ENCODE measurements around the gene CDCP2.

CDCP2 gene

GRCh38 chr1:54191525-54191924 lies 38.7 kb upstream of the CDCP2 start:
- Histone ChIP-seq H3K4me3 (replicated peaks; ENCODE audit: low read depth, low read length) (no peak overlapping the region), H3K36me3 (ENCODE audit: control insufficient read depth, insufficient read depth, low read length) (peaks cover 9% of the 10 kb centered on the region), H3K27me3 (replicated peaks; ENCODE audit: control insufficient read depth, insufficient read depth, low read length) (no peaks in the 10 kb centered on the region)
- DNase-seq (ENCODE audit: extremely low read depth, insufficient read length): no peak
- no peak for TF ChIP-seq CTCF (IDR thresholded peaks at IDR 0.05; ENCODE audit: insufficient read depth, low read length, poor library complexity, severe bottlenecking)

- H3K27me3 ChIP-seq (replicated peaks; ENCODE audit: control insufficient read depth, insufficient read depth, low read length): no peaks in the 10 kb centered on the region
- no peak for DNase-seq (ENCODE audit: extremely low read depth, insufficient read length)
- peaks cover 9% of the 10 kb centered on the region for H3K36me3 ChIP-seq (ENCODE audit: control insufficient read depth, insufficient read depth, low read length)
- H3K4me3 ChIP-seq (replicated peaks; ENCODE audit: low read depth, low read length): no peak overlapping the region
- TF ChIP-seq CTCF (IDR thresholded peaks at IDR 0.05; ENCODE audit: insufficient read depth, low read length, poor library complexity, severe bottlenecking): no peak
Measured at GRCh38 chr1:54190526-54190925, 37.7 kb upstream of the CDCP2 start.

- Histone ChIP-seq H3K27me3 (replicated peaks; ENCODE audit: control insufficient read depth, insufficient read depth, low read length) (no peaks in the 10 kb centered on the region), H3K36me3 (ENCODE audit: control insufficient read depth, insufficient read depth, low read length) (peaks cover 7% of the 10 kb centered on the region), H3K4me3 (replicated peaks; ENCODE audit: low read depth, low read length) (no peak overlapping the region)
- TF ChIP-seq CTCF (IDR thresholded peaks at IDR 0.05; ENCODE audit: insufficient read depth, low read length, poor library complexity, severe bottlenecking): no peak
- DNase-seq (ENCODE audit: extremely low read depth, insufficient read length): no peak
Measured at GRCh38 chr1:54188291-54188690, 35.5 kb upstream of the CDCP2 start.

DNA sequence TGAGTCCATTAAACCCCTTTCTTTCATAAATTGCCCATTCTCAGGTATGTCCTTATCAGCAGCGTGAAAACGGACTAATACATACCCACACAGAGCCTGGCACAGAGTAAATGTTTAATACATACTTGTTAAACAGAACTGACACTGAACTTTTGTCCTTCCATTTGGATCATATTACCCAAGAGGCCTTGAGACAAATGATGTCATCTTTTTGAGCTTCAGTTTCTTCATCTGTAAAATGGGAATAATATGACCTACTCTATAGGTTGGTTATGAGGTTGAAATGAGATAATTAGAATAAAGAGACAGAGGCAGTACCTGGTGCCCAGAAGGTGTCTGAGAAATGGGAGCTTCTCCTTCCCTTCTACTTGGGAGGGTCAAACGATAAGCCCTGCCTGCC lies 33.3 kb upstream of the CDCP2 start:
- Histone ChIP-seq H3K4me3 (replicated peaks; ENCODE audit: low read depth, low read length) (no peak overlapping the region), H3K36me3 (ENCODE audit: control insufficient read depth, insufficient read depth, low read length) (peaks cover 4% of the 10 kb centered on the region; the same call in 1 of the 2 replicates), H3K27me3 (replicated peaks; ENCODE audit: control insufficient read depth, insufficient read depth, low read length) (no peaks in the 10 kb centered on the region)
- TF ChIP-seq CTCF (IDR thresholded peaks at IDR 0.05; ENCODE audit: insufficient read depth, low read length, poor library complexity, severe bottlenecking): no peak
- DNase-seq (ENCODE audit: extremely low read depth, insufficient read length): no peak

- H3K36me3 ChIP-seq (ENCODE audit: control insufficient read depth, insufficient read depth, low read length): peaks cover 2% of the 10 kb centered on the region; the same call in 1 of the 2 replicates
- no peaks in the 10 kb centered on the region for H3K27me3 ChIP-seq (replicated peaks; ENCODE audit: control insufficient read depth, insufficient read depth, low read length)
- H3K4me3 ChIP-seq (replicated peaks; ENCODE audit: low read depth, low read length): no peak overlapping the region
- DNase-seq (ENCODE audit: extremely low read depth, insufficient read length): no peak
- TF ChIP-seq CTCF (IDR thresholded peaks at IDR 0.05; ENCODE audit: insufficient read depth, low read length, poor library complexity, severe bottlenecking): no peak
Measured at GRCh38 chr1:54180701-54181360, 28.0 kb upstream of the CDCP2 start.

All from GM06990 (cell line).